A549 (cell line): ENCODE data around the gene PDE6D.

Source experiments
- CBX2 ChIP-seq: fragments of 200-600 bp; sonication (generic); IDR thresholded peaks from 2 replicates; pipeline ENCODE4 v1.6.1; 2016; ENCODE audit warnings: low read depth, mild to moderate bottlenecking, borderline replicate concordance
- EHMT2 ChIP-seq: fragments of 200-600 bp; sonication (generic); IDR thresholded peaks from 2 replicates; pipeline ENCODE4 v1.6.1; 2016; ENCODE audit warnings: antibody characterized with exemption, low read depth, mild to moderate bottlenecking, moderate library complexity
- EP300 ChIP-seq, 2 experiments: fragments of >200 bp; sonication (Bioruptor Twin); formaldehyde crosslinking; IDR thresholded peaks; 2 replicates in 1 of 2; 3 replicates in 1 of 2; pipeline ENCODE4 v1.6.1; 2016 to 2017
- HDAC2 ChIP-seq: fragments of 200-600 bp; sonication (generic); IDR thresholded peaks from 2 replicates; pipeline ENCODE4 v1.6.1; 2016
- HOXA7 ChIP-seq: fragments of 250-450 bp; sonication (Bioruptor Pico); IDR thresholded peaks from 2 replicates; pipeline ENCODE4 v1.5.0; 2020; ENCODE audit warnings: mild to moderate bottlenecking, moderate library complexity
- JUN ChIP-seq, 2 experiments: fragments of >200 bp; sonication (Bioruptor Twin); formaldehyde crosslinking; IDR thresholded peaks; 2 replicates in 1 of 2; 3 replicates in 1 of 2; pipeline ENCODE4 v1.6.1; 2016 to 2017
- NR3C1 ChIP-seq: fragments of >200 bp; sonication (Bioruptor Twin); formaldehyde crosslinking; IDR thresholded peaks from 3 replicates; pipeline ENCODE4 v1.6.1; 2017
- POLR2A ChIP-seq: IDR thresholded peaks from 2 replicates; pipeline ENCODE4 v1.6.1; 2012; ENCODE audit warnings: mild to moderate bottlenecking, low read length
- POLR2AphosphoS2 ChIP-seq: conservative IDR thresholded peaks from 2 replicates; pipeline ENCODE4 v1.6.1; 2012; ENCODE audit warnings: low read length, improper control_type of control experiment, inconsistent platforms
- RNF2 ChIP-seq: fragments of 200-600 bp; sonication (generic); IDR thresholded peaks from 2 replicates; pipeline ENCODE4 v1.6.1; 2016; ENCODE audit warnings: low read depth, mild to moderate bottlenecking, antibody characterized with exemption, moderate library complexity, borderline replicate concordance
- TF ChIP-seq, protein P1 (sequence below): fragments of >200 bp; sonication (Bioruptor Twin); formaldehyde crosslinking; IDR thresholded peaks from 3 replicates; pipeline ENCODE4 v1.5.1; 2016
- TF ChIP-seq, protein P2 (sequence below): fragments of 250-450 bp; sonication (Bioruptor Pico); IDR thresholded peaks from 2 replicates; pipeline ENCODE4 v1.5.0; 2021; ENCODE audit warnings: mild to moderate bottlenecking, moderate library complexity, borderline replicate concordance
- TF ChIP-seq, protein P3 (sequence below): fragments of 450-650 bp; IDR thresholded peaks from 2 replicates; pipeline ENCODE4 v1.6.1; 2014; ENCODE audit warnings: antibody characterized with exemption
- TF ChIP-seq, protein P4 (sequence below): IDR thresholded peaks from 2 replicates; pipeline ENCODE4 v1.6.1; 2012; ENCODE audit warnings: low read depth, borderline replicate concordance

DNA sequence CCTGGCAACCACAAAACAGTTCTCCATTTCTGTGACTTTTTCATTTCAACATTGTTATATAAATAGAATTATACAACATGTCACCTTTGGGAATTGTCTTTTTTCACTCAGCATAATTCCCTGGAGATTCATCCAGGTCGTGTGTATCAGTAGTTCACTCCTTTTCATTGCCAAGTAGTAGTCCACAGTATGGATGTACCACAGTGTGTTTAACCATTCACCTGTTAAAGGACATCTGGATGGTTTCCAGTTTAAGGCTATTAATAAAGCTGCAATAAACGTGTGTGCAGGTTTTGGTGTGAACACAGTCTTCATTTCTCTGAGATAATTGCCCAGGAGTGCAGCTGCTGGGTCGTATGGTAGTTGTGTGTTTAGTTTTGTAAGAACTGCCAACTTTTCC, 40.8 kb upstream of the PDE6D start:
- TF ChIP-seq CBX2 (no peak), EHMT2 (no peak), HDAC2 (no peak), JUN (IDR thresholded peaks at IDR 0.05) (no peak), NR3C1 (no peak), POLR2A (no peak), POLR2AphosphoS2 (no peak), HOXA7 (CRISPR knock-in tag) (no peak), EP300 (IDR thresholded peaks at IDR 0.05) (no peak), RNF2 (no peak)
- TF ChIP-seq, protein P1, sequence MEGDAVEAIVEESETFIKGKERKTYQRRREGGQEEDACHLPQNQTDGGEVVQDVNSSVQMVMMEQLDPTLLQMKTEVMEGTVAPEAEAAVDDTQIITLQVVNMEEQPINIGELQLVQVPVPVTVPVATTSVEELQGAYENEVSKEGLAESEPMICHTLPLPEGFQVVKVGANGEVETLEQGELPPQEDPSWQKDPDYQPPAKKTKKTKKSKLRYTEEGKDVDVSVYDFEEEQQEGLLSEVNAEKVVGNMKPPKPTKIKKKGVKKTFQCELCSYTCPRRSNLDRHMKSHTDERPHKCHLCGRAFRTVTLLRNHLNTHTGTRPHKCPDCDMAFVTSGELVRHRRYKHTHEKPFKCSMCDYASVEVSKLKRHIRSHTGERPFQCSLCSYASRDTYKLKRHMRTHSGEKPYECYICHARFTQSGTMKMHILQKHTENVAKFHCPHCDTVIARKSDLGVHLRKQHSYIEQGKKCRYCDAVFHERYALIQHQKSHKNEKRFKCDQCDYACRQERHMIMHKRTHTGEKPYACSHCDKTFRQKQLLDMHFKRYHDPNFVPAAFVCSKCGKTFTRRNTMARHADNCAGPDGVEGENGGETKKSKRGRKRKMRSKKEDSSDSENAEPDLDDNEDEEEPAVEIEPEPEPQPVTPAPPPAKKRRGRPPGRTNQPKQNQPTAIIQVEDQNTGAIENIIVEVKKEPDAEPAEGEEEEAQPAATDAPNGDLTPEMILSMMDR, result no peak
- TF ChIP-seq, protein P2, sequence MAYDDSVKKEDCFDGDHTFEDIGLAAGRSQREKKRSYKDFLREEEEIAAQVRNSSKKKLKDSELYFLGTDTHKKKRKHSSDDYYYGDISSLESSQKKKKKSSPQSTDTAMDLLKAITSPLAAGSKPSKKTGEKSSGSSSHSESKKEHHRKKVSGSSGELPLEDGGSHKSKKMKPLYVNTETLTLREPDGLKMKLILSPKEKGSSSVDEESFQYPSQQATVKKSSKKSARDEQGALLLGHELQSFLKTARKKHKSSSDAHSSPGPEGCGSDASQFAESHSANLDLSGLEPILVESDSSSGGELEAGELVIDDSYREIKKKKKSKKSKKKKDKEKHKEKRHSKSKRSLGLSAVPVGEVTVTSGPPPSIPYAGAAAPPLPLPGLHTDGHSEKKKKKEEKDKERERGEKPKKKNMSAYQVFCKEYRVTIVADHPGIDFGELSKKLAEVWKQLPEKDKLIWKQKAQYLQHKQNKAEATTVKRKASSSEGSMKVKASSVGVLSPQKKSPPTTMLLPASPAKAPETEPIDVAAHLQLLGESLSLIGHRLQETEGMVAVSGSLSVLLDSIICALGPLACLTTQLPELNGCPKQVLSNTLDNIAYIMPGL, result no peak
- TF ChIP-seq, protein P3, sequence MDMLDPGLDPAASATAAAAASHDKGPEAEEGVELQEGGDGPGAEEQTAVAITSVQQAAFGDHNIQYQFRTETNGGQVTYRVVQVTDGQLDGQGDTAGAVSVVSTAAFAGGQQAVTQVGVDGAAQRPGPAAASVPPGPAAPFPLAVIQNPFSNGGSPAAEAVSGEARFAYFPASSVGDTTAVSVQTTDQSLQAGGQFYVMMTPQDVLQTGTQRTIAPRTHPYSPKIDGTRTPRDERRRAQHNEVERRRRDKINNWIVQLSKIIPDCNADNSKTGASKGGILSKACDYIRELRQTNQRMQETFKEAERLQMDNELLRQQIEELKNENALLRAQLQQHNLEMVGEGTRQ, result no peak
- TF ChIP-seq, protein P4, sequence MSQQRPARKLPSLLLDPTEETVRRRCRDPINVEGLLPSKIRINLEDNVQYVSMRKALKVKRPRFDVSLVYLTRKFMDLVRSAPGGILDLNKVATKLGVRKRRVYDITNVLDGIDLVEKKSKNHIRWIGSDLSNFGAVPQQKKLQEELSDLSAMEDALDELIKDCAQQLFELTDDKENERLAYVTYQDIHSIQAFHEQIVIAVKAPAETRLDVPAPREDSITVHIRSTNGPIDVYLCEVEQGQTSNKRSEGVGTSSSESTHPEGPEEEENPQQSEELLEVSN, result no peak
